ENCODE measurements around the gene CAPN10. TPM values are rescaled to one million over a fixed set of nuclear protein-coding genes. Genes with fewer than 3 reads are reported as not detected.

CAPN10 gene
- total RNA-seq, 1 experiment from 2014 or later: 27.8 TPM

DNA sequence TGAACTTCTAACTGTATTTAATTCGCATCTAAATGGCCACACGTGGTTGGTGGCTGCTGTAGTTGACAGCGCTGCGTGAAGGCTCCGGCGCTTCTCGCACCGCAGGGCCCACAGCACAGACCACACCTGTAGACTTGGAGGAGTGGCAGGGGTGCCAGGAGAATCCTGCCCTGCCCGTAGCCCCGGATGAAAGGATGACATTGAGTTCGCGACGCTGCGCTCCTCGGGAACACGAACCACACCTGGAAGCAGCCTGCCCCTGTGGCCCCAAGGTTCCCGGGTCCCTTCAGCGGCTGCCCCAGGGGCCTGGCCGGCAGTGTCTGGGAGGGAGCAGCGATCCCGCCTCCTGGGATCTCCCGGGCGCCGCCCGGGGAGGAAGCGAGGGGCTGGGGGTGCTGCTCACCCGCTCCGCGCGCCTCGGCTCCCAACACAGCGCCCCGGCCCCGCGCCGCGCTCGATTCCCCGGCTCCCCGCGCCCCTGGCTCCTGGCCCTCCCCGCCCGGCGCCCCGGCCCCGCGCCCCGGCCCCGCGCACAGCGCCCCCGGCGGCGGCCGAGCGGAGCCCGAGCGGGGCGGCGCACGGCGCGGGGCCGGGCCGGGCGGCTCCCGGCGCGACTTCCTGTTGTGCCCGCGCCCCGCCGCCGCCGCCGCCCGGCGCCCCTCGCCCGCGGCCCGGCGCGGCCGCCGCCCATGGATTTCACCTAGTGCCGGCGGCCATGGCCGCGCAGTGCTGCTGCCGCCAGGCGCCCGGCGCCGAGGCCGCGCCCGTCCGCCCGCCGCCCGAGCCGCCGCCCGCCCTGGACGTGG, 18.5 kb upstream of the CAPN10 start, which contains the start of gene RNPEPL1:
Gene RNPEPL1, plus strand, starts transcription at position 613 of the 806 bp plus-strand sequence. Its CDS starts 103 bp downstream, at position 716.
- no peaks in the 10 kb centered on the region for H3K9me3 Mint-ChIP-seq (ENCODE audit: unreplicated experiment)
- peaks cover 16% of the 10 kb centered on the region for H3K4me1 Mint-ChIP-seq (ENCODE audit: low read depth, unreplicated experiment)
- Histone ChIP-seq H3K9me3 (no peaks in the 10 kb centered on the region), H3K4me1 (peaks cover 26% of the 10 kb centered on the region), H3K36me3 (ENCODE audit: control insufficient read depth, insufficient read depth, low read length) (no peaks in the 10 kb centered on the region), H3K4me3 (ENCODE audit: low read depth, low read length) (peak within 1 kb of the TSS; percentile 68), H3K27me3 (replicated peaks; ENCODE audit: control insufficient read depth, insufficient read depth, low read length) (no peaks in the 10 kb centered on the region)
- H3K36me3 Mint-ChIP-seq (ENCODE audit: insufficient read depth, unreplicated experiment): peaks cover 15% of the 10 kb centered on the region
- no peak within 1 kb of the TSS for H3K27ac Mint-ChIP-seq (ENCODE audit: unreplicated experiment)
- DNase-seq: peak; percentile 35 to 55
- H3K27me3 Mint-ChIP-seq (ENCODE audit: insufficient read depth, unreplicated experiment): no peaks in the 10 kb centered on the region
- TF ChIP-seq, protein P1, sequence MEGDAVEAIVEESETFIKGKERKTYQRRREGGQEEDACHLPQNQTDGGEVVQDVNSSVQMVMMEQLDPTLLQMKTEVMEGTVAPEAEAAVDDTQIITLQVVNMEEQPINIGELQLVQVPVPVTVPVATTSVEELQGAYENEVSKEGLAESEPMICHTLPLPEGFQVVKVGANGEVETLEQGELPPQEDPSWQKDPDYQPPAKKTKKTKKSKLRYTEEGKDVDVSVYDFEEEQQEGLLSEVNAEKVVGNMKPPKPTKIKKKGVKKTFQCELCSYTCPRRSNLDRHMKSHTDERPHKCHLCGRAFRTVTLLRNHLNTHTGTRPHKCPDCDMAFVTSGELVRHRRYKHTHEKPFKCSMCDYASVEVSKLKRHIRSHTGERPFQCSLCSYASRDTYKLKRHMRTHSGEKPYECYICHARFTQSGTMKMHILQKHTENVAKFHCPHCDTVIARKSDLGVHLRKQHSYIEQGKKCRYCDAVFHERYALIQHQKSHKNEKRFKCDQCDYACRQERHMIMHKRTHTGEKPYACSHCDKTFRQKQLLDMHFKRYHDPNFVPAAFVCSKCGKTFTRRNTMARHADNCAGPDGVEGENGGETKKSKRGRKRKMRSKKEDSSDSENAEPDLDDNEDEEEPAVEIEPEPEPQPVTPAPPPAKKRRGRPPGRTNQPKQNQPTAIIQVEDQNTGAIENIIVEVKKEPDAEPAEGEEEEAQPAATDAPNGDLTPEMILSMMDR (IDR thresholded peaks at IDR 0.05; ENCODE audit: insufficient read depth in 1 of 2, low read depth in 1 of 2, low read length in 1 of 2, severe bottlenecking in 1 of 2, unreplicated experiment in 1 of 2): no peak
- intact Hi-C loops (cut with micrococcal nuclease; ENCODE audit: unreplicated experiment): no loop called here
- POLR2A ChIA-PET: interaction anchor here (1.3 kb wide), 1 partner anchor 18 kb away, joined by 6 read pairs; the partner anchor contains the start of gene CAPN10
- BruUV-seq (replicated peaks): no TSS peak
- H3K4me3 Mint-ChIP-seq (ENCODE audit: unreplicated experiment): peak within 1 kb of the TSS; percentile 83
- CTCF ChIA-PET: interaction anchor here (2.8 kb wide), 1 partner anchor 18 kb away, joined by 25 read pairs; the partner anchor contains the start of gene CAPN10

GRCh38 chr2:240568678-240569522, 17.6 kb upstream of the CAPN10 start:
- Mint-ChIP-seq H3K4me1 (ENCODE audit: low read depth, unreplicated experiment) (peaks cover 16% of the 10 kb centered on the region), H3K9me3 (ENCODE audit: unreplicated experiment) (no peaks in the 10 kb centered on the region), H3K27me3 (ENCODE audit: insufficient read depth, unreplicated experiment) (no peaks in the 10 kb centered on the region), H3K36me3 (ENCODE audit: insufficient read depth, unreplicated experiment) (peaks cover 9% of the 10 kb centered on the region), H3K4me3 (ENCODE audit: unreplicated experiment) (peak overlapping the region; percentile 71), H3K27ac (ENCODE audit: unreplicated experiment) (no peak overlapping the region)
- DNase-seq: peak; percentile 26 to 42
- ChIA-PET POLR2A (interaction anchor here (1.3 kb wide), 1 partner anchor 17 kb away, joined by 6 read pairs; the partner anchor contains the start of gene CAPN10), CTCF (no interaction called here)
- Histone ChIP-seq H3K4me3 (ENCODE audit: low read depth, low read length) (peak overlapping the region; percentile 56), H3K27me3 (replicated peaks; ENCODE audit: control insufficient read depth, insufficient read depth, low read length) (no peaks in the 10 kb centered on the region), H3K4me1 (peaks cover 26% of the 10 kb centered on the region), H3K9me3 (no peaks in the 10 kb centered on the region), H3K36me3 (ENCODE audit: control insufficient read depth, insufficient read depth, low read length) (no peaks in the 10 kb centered on the region)
- TF ChIP-seq, protein P1 (IDR thresholded peaks at IDR 0.05; ENCODE audit: insufficient read depth in 1 of 2, low read depth in 1 of 2, low read length in 1 of 2, severe bottlenecking in 1 of 2, unreplicated experiment in 1 of 2): no peak
- intact Hi-C loops (cut with micrococcal nuclease; ENCODE audit: unreplicated experiment): no loop called here
- no TSS peak for BruUV-seq (replicated peaks)

DNA sequence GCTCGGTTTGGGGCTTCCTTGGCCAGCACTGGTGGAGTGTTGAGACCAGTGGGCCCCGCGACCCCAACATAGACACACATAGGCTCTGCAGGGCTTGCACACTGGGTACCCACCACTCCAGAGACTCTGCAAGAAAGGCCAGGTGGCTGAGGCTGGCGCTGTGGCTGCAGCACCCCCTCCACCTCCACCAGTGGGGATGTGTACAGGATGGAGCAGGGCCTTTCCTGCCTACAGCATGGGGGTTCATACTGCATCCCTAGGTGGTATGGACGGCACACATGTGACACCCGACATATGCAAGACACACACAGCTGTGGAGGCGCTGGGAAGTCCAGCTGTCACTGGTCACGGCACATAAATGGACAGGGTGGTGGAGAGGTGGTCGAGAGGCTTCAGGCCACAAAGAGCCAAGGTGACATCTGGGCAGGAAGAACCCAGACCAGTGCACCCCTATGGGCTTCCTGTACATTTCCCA, 17.0 kb upstream of the CAPN10 start:
- intact Hi-C loops (cut with micrococcal nuclease; ENCODE audit: unreplicated experiment): no loop called here
- TSS peak; percentile 16 for BruUV-seq (replicated peaks)
- no peaks in the 10 kb centered on the region for H3K36me3 ChIP-seq (ENCODE audit: control insufficient read depth, insufficient read depth, low read length)
- no peak for DNase-seq
- H3K9me3 ChIP-seq: no peaks in the 10 kb centered on the region
- H3K36me3 Mint-ChIP-seq (ENCODE audit: insufficient read depth, unreplicated experiment): peaks cover 9% of the 10 kb centered on the region
- POLR2A ChIA-PET: interaction anchor here (1.3 kb wide), 1 partner anchor 17 kb away, joined by 6 read pairs; the partner anchor contains the start of gene CAPN10
- CTCF ChIA-PET: no interaction called here
- peaks cover 12% of the 10 kb centered on the region for H3K4me1 Mint-ChIP-seq (ENCODE audit: low read depth, unreplicated experiment)
- peak overlapping the region; percentile 56 for H3K4me3 ChIP-seq (ENCODE audit: low read depth, low read length)
- H3K4me3 Mint-ChIP-seq (ENCODE audit: unreplicated experiment): peak overlapping the region; percentile 71
- no peaks in the 10 kb centered on the region for H3K27me3 Mint-ChIP-seq (ENCODE audit: insufficient read depth, unreplicated experiment)
- peaks cover 26% of the 10 kb centered on the region for H3K4me1 ChIP-seq
- no peaks in the 10 kb centered on the region for H3K27me3 ChIP-seq (replicated peaks; ENCODE audit: control insufficient read depth, insufficient read depth, low read length)
- no peaks in the 10 kb centered on the region for H3K9me3 Mint-ChIP-seq (ENCODE audit: unreplicated experiment)
- H3K27ac Mint-ChIP-seq (ENCODE audit: unreplicated experiment): no peak overlapping the region
- TF ChIP-seq, protein P1 (IDR thresholded peaks at IDR 0.05; ENCODE audit: insufficient read depth in 1 of 2, low read depth in 1 of 2, low read length in 1 of 2, severe bottlenecking in 1 of 2, unreplicated experiment in 1 of 2): no peak
